GM12891 (cell line): ENCODE results near the gene RSAD1.

ENCODE experiments used
- PAX5 ChIP-seq: IDR thresholded peaks from 2 replicates; pipeline ENCODE4 v1.6.1; 2011; ENCODE audit warnings: low read length, moderate library complexity, mild to moderate bottlenecking; ENCODE audit not compliant: insufficient read depth, severe bottlenecking
- POLR2A ChIP-seq: IDR thresholded peaks from 2 replicates; pipeline ENCODE4 v1.6.1; 2011; ENCODE audit warnings: low read depth, low read length, control low read depth
- POLR2AphosphoS5 ChIP-seq: IDR thresholded peaks from 2 replicates; pipeline ENCODE4 v1.6.1; 2011; ENCODE audit warnings: low read depth, low read length, control low read depth
- SPI1 ChIP-seq: IDR thresholded peaks from 2 replicates; pipeline ENCODE4 v1.6.1; 2011; ENCODE audit warnings: low read depth, low read length, control low read depth
- TAF1 ChIP-seq: IDR thresholded peaks from 2 replicates; pipeline ENCODE4 v1.6.1; 2011; ENCODE audit warnings: low read depth, low read length, control low read depth

- TF ChIP-seq TAF1 (no peak), POLR2AphosphoS5 (no peak), POLR2A (no peak), PAX5 (no peak), SPI1 (no peak)
These were observed 51.2 kb downstream of the RSAD1 start for GRCh38 chr17:50529849-50530248.
